Measurements from ENCODE around the gene NIPAL1.

Gene NIPAL1

GRCh38 chr4:48035952-48036351 lies 19.4 kb downstream of the NIPAL1 start:
- DNase-seq (ENCODE audit: insufficient read length, low spot score) (no peak), FAIRE-seq (no peak)
- TF ChIP-seq POLR2A (IDR thresholded peaks at IDR 0.05; ENCODE audit: low read depth, low read length), result no peak

- FAIRE-seq, result no peak
- no peak for DNase-seq (ENCODE audit: insufficient read length, low spot score)
These were observed 20.5 kb downstream of the NIPAL1 start for GRCh38 chr4:48037117-48037462.

DNA sequence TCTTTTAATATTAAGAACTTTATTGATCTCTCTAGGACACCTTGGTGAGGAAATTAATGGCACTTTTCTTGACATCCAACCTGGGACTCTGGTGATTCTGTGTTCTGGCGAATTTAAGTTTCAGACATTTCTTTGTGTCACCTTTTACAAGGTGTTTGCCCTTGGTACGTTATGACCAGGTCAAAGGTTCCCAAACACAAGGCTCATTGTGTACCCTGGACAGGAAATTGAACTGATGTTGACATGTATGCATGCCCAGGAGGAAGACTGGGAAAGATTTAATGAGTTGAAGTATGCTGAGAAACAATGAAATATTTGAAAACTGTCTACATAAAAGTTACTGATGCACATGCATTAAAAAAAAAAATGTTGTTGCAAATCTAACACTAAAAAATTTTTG lies 22.1 kb downstream of the NIPAL1 start:
- DNase-seq (ENCODE audit: insufficient read length, low spot score), result no peak
- FAIRE-seq, result no peak
- no peak for TF ChIP-seq POLR2A (IDR thresholded peaks at IDR 0.05; ENCODE audit: low read depth, low read length)

More at GRCh38 chr4:48037117-48037462, 20.5 kb downstream of the NIPAL1 start:
- TF ChIP-seq POLR2A (IDR thresholded peaks at IDR 0.05; ENCODE audit: low read depth, low read length), result no peak

- FAIRE-seq, result no peak
- no peak for DNase-seq (ENCODE audit: insufficient read length, low spot score)
- no peak for TF ChIP-seq POLR2A (IDR thresholded peaks at IDR 0.05; ENCODE audit: low read depth, low read length)
These were observed 23.0 kb downstream of the NIPAL1 start for GRCh38 chr4:48039561-48039960.

DNA sequence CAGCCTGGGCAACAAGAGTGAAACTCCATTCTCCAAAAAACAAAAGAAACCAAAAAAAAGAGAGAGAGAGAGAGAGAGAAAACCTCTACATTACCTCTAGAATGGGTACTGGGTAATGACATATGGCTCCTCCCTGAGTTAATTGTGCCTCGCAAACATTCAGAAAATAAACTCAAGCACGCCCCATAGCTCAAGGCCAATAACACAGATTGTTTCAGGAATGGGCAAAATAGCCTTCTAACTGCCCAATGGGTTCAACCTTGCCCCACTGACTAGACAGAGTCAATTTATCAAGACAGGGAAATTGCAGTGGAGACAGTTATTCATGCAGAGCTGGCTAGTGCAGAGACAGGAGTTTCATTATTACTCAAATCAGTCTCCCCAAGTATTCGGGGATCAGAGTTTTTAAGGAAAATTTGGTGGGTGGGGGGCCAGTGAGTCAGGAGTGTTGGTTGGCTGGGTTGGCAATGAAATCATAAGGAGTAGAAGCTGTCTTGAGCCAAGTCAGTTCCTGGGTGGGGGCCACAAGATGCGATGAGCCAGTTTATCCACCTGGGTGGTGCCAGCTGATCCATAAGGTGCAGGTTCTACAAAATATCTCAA lies 25.1 kb downstream of the NIPAL1 start:
- no peak for FAIRE-seq
- no peak for TF ChIP-seq POLR2A (IDR thresholded peaks at IDR 0.05; ENCODE audit: low read depth, low read length)
- DNase-seq (ENCODE audit: insufficient read length, low spot score), result no peak

DNA sequence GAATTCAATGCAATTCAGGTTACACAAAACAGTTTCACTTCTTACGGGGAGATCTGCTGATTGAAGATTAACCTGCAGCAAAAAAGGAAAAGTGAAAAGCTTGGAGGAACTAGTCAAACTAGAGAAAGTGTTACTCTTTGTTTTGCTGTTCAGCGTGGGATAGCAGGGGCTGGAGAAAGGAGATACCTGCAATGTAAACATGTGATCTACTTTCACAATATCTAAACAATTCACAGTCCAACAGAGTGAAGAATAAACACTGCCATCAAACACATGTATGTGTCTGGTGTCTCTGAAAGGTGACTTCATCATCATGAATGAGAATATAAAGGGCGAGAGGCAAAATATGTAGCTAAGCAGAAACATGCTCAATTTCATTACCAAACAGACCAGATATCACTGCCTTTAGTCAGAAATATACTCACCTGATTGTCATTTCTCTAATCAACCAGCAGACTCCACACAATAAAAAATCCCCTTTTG lies 26.4 kb downstream of the NIPAL1 start:
- no peak for FAIRE-seq
- DNase-seq (ENCODE audit: insufficient read length, low spot score), result no peak
- TF ChIP-seq POLR2A (IDR thresholded peaks at IDR 0.05; ENCODE audit: low read depth, low read length), result no peak

- TF ChIP-seq POLR2A (IDR thresholded peaks at IDR 0.05; ENCODE audit: low read depth, low read length), result no peak
- FAIRE-seq, result no peak
- DNase-seq (ENCODE audit: insufficient read length, low spot score), result no peak
These were observed 26.9 kb downstream of the NIPAL1 start for GRCh38 chr4:48043504-48043903.

- TF ChIP-seq POLR2A (IDR thresholded peaks at IDR 0.05; ENCODE audit: low read depth, low read length), result no peak
- no peak for DNase-seq (ENCODE audit: insufficient read length, low spot score)
- FAIRE-seq, result no peak
These were observed 27.7 kb downstream of the NIPAL1 start for GRCh38 chr4:48044298-48044697.

GRCh38 chr4:48046059-48046458 lies 29.5 kb downstream of the NIPAL1 start:
- TF ChIP-seq POLR2A (IDR thresholded peaks at IDR 0.05; ENCODE audit: low read depth, low read length), result no peak
- DNase-seq (ENCODE audit: insufficient read length, low spot score) (no peak), FAIRE-seq (no peak)

DNA sequence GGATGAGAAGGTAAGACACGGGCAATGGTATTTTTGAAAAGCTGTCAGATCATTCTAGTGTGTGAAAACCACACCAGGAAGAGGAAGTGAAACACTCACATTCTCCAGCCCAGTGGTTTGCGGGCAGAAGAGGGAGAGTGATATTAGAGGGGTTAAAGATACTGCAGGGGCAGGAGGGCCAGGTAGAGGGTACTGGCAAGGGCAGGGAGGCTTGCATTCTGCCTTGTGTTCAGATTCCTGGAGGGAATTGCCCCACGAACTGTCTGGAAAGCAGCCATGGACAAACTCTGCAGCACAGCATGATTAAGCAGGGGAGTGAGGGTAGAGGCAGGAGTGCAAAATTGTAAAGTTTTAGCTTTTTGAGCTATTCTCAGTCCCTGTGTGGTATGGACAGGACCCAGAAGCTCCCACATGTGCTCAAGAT lies 30.9 kb downstream of the NIPAL1 start:
- TF ChIP-seq POLR2A (IDR thresholded peaks at IDR 0.05; ENCODE audit: low read depth, low read length), result no peak
- DNase-seq (ENCODE audit: insufficient read length, low spot score), result no peak
- FAIRE-seq, result no peak

DNA sequence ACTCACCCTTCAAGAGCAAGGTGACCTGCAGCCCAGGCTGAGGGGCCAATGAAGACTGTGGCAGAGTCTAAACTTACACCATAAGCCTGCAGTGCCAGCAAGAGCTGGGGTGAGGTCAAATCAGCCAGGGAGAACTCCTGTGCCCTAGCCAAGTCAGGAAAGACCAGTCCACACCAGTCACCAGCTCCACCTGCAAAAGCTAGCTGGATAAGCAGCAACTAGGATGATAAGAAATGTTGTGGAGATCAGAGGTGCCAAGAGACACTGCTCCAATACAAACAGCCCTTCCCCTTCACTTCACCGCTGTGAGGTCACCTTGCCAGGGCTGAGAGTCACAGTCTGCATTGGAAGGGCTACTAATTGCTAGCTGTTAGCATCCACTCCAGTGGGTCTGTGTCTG lies 31.3 kb downstream of the NIPAL1 start:
- no peak for DNase-seq (ENCODE audit: insufficient read length, low spot score)
- TF ChIP-seq POLR2A (IDR thresholded peaks at IDR 0.05; ENCODE audit: low read depth, low read length), result no peak
- FAIRE-seq, result no peak

DNA sequence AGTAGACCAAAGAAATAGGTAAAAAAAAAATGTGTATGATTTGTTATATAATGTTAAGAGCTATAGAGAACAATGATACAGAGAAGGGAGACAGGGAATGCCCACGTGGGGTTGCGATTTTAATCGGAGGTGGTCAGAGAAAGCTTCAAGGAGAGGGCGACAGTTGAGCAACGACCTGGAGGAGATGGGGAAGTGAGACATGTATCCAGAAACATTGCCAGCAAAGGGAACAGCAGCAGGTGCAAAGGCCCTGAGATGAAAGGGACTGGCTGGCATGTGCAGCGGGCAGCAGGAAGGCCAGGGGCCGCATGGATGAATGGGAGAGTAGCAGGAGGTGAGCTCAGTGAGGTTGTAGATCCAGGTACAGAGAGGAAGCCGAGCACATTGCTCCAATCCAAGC lies 32.9 kb downstream of the NIPAL1 start:
- TF ChIP-seq POLR2A (IDR thresholded peaks at IDR 0.05; ENCODE audit: low read depth, low read length), result no peak
- FAIRE-seq (no peak), DNase-seq (ENCODE audit: insufficient read length, low spot score) (no peak)

DNA sequence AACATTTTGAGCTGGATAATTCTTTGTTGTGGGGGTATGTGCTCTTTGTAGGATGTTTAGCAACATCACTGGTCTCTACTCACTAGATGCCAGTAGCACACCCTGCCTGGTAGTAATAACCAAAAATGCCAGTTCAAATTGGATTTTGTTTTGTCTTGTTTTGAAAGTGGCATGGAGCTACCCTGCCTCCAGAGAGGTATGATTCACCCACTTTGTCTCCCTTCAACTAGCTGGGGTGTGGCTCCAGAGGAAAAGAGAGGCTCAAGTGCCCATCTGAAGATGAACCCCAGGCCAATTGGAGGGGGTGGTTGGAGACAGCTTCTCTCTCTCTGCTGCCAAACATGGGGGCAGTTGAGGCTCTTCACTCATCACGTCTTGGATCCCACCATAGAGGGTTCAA lies 34.5 kb downstream of the NIPAL1 start:
- no peak for FAIRE-seq
- no peak for TF ChIP-seq POLR2A (IDR thresholded peaks at IDR 0.05; ENCODE audit: low read depth, low read length)

DNA sequence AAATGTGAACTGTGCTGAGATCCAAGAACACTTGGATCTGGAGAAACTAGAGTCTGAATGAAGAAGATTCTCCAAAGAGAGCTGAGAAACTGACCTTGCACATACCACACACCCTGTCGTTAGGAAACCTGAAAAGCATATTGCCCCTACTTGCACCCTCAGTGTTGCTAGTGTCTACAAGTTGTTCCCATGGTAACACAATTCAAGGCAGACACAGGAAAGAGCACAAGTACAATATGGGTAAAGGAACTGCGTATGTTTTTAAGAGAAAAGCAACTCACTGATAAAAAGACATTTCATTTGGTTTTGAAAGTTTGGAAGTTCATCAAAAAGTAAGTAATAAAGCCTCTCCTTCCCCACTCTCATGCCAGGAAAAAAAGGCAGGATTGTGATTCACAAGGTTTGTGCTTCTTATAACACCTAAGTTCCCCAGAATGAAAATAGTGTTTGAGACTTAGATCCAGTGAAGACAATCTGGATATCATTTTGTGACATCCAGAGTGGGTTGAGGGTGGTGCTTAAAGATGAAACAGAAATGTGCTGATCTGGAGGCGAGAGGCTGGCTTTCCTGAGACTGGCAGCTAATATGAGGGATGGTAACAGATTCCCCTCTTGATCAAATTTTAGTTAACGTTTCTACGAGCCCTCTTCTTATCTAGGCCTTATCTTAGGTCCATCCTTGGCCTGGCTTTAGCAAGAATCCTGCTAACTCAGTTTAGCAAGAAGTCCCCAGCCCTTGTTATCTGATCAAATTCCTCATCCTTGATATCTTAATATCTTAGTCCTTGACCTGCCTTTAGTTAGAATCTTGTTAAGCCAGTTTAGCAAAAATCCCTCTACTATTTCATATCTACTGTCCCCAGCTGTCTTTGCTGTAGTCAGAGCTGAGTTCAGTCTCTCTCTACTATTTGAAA lies 42.3 kb downstream of the NIPAL1 start:
- no peak for DNase-seq (ENCODE audit: insufficient read length, low spot score)
- TF ChIP-seq POLR2A (IDR thresholded peaks at IDR 0.05; ENCODE audit: low read depth, low read length), result no peak

More for the DNA sequence above, 34.5 kb downstream of the NIPAL1 start:
- no peak for DNase-seq (ENCODE audit: insufficient read length, low spot score)

DNA sequence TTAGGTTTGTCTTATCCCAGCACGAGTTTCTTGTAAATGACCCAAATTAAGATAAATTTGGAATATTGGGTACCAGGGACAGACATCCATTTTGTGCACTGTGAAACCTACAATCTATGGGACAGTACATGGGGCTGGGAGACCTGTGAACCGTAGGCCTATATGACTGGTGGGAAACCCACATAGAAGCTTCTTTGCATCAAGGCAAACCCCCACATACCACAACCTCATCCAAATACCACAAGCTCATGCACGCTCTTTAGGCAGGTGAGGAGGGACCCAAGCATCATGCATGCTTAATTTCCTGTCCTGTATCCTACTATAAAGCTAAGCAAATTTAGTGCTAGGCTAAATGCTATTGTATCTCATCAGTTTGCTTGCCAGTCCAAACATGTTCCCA lies 47.8 kb downstream of the NIPAL1 start:
- DNase-seq (ENCODE audit: insufficient read length, low spot score), result no peak
- TF ChIP-seq POLR2A (IDR thresholded peaks at IDR 0.05; ENCODE audit: low read depth, low read length), result no peak
- FAIRE-seq, result no peak

More for the DNA sequence above, 42.3 kb downstream of the NIPAL1 start:
- no peak for FAIRE-seq
